GM23248 (cell line): Measurements from ENCODE around the gene SLC22A2.

ENCODE experiments used
- EZH2 ChIP-seq: fragments of 200-600 bp; sonication (generic); IDR thresholded peaks from 2 replicates; pipeline ENCODE4 v1.6.1; 2018; ENCODE audit warnings: antibody characterized with exemption, mild to moderate bottlenecking; ENCODE audit not compliant: insufficient read depth, poor library complexity, severe bottlenecking
- EZH2phosphoT487 ChIP-seq: fragments of 200-600 bp; sonication (generic); IDR thresholded peaks from 2 replicates; pipeline ENCODE4 v1.6.1; 2018; ENCODE audit warnings: antibody characterized with exemption, moderate library complexity, mild to moderate bottlenecking, low read depth; ENCODE audit not compliant: insufficient read depth

DNA sequence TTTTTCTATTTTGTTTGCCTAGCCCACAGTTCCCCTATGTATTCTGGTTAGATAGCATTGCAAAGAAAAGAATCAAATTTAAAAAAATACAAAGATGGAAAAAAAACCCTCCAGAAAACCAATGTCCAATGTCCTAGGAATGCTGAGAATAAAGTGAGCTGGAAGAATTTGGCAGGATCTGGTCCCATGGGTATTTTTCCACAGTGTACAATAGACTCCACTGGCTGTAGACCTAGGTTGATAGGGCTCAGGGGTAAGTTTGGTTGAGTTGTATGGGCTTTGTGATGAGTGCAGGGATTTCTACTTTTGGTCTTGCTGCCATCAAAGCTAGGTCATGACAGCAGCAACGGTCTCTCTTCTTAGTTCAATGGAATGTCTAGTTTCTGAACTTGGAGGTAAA lies 41.5 kb downstream of the SLC22A2 start:
- TF ChIP-seq EZH2phosphoT487 (no peak), EZH2 (no peak)
